Activated B cell treated with CpG ODN at 0.5 μM for 24 hours (primary cell): Measurements from ENCODE around the gene PRKCD. TPM values are rescaled to one million over a fixed set of nuclear protein-coding genes. Genes with fewer than 3 reads are reported as not detected.

Source experiments
- ATAC-seq: fragments of 200-7000 bp; cut with Tn5 transposase; one replicate; pipeline ENCODE4 v1.10.0; 2021; ENCODE audit warnings: low read depth, mild to moderate bottlenecking, moderate library complexity
- CTCF ChIA-PET: fragments of 350-600 bp; sonication (Branson Sonifier 250); formaldehyde crosslinking; loops from one replicate; lab custom pipeline; 2021; ENCODE audit warnings: antibody characterized with exemption; lab: Charles Lee
- POLR2A ChIA-PET: fragments of 350-600 bp; sonication (Branson Sonifier 250); formaldehyde crosslinking; loops from one replicate; lab custom pipeline; 2021; ENCODE audit warnings: antibody characterized with exemption; lab: Charles Lee
- DNase-seq: peaks from one replicate; pipeline ENCODE4 v3.0.0; 2022
- H3K27ac Mint-ChIP-seq: one replicate; pipeline ENCODE4 v1.8.0; 2020; ENCODE audit warnings: mixed read lengths
- H3K27me3 Mint-ChIP-seq: one replicate; pipeline ENCODE4 v1.8.0; 2021; ENCODE audit warnings: mixed read lengths
- H3K36me3 Mint-ChIP-seq: one replicate; pipeline ENCODE4 v1.8.0; 2021; ENCODE audit warnings: low read depth, mixed read lengths
- H3K4me1 Mint-ChIP-seq: one replicate; pipeline ENCODE4 v1.8.0; 2021; ENCODE audit warnings: mixed read lengths
- H3K4me3 Mint-ChIP-seq: one replicate; pipeline ENCODE4 v1.8.0; 2020; ENCODE audit warnings: mild to moderate bottlenecking, mixed read lengths
- H3K9me3 Mint-ChIP-seq: one replicate; pipeline ENCODE4 v1.8.0; 2020; ENCODE audit warnings: mixed read lengths
- intact Hi-C: fragments of 100-400 bp; cut with micrococcal nuclease; formaldehyde crosslinking; loops from one replicate; pipeline ENCODE4 v1.15.1; 2024
- total RNA-seq: library from RNA; stranded (reverse); gene quantifications from 2 replicates; pipeline ENCODE4 v1.2.3, GENCODE V29; 2022
- TF ChIP-seq, protein P1 (sequence below): fragments of 200-600 bp; IDR thresholded peaks from one replicate; pipeline ENCODE4 v1.8.0; 2022; ENCODE audit warnings: antibody characterized with exemption, mild to moderate bottlenecking

PRKCD gene
- total RNA-seq, 1 donor from 2014 or later = 60.4 TPM

GRCh38 chr3:53225651-53226050 lies 64.6 kb downstream of the PRKCD start:
- ATAC-seq (no peak), DNase-seq (no peak)
- intact Hi-C loops = no loop called here
- TF ChIP-seq, protein P1, sequence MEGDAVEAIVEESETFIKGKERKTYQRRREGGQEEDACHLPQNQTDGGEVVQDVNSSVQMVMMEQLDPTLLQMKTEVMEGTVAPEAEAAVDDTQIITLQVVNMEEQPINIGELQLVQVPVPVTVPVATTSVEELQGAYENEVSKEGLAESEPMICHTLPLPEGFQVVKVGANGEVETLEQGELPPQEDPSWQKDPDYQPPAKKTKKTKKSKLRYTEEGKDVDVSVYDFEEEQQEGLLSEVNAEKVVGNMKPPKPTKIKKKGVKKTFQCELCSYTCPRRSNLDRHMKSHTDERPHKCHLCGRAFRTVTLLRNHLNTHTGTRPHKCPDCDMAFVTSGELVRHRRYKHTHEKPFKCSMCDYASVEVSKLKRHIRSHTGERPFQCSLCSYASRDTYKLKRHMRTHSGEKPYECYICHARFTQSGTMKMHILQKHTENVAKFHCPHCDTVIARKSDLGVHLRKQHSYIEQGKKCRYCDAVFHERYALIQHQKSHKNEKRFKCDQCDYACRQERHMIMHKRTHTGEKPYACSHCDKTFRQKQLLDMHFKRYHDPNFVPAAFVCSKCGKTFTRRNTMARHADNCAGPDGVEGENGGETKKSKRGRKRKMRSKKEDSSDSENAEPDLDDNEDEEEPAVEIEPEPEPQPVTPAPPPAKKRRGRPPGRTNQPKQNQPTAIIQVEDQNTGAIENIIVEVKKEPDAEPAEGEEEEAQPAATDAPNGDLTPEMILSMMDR = no peak
- peaks cover 76% of the 10 kb centered on the region for H3K36me3 Mint-ChIP-seq
- H3K4me1 Mint-ChIP-seq = no peaks in the 10 kb centered on the region
- ChIA-PET CTCF (no interaction called here), POLR2A (no interaction called here)
- H3K27ac Mint-ChIP-seq = no peak overlapping the region
- H3K9me3 Mint-ChIP-seq = no peaks in the 10 kb centered on the region
- no peak overlapping the region for H3K4me3 Mint-ChIP-seq
- no peaks in the 10 kb centered on the region for H3K27me3 Mint-ChIP-seq

DNA sequence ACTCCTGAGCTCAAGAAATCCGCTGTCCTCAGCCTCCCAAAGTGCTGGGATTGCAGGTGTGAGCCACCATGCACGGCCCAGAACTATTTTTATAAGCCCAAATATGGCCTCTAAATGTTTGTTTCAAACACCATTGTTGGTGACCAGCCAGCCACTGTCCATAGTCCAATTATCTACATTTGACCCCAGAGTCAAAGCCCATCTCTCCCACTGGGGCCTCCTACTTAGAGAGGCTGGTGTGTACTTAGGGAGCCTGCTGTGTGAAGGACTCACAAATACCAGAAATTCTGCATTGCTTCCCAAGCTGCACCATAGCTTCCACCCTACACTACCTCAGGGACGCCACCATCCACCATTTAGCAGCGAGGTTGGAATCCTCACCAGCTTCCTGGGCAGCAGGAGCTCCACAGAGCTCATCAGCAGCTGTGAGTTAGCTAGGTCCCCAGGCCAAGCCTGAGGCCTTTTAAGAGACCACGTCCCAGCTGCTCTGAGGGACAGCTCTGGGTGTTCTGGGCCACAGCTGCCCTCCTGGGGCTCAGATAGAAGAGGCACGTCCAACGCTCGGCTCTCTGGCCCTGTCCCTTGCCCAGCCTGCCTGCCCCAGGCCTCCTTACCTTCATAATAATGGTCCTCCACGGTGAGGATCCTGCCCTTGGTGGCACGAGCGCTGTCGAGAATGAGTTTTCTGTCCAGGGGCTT lies 65.3 kb downstream of the PRKCD start:
- intact Hi-C loops = no loop called here
- CTCF ChIA-PET = no interaction called here
- Mint-ChIP-seq H3K27me3 (no peaks in the 10 kb centered on the region), H3K4me3 (no peak overlapping the region), H3K27ac (no peak overlapping the region), H3K4me1 (no peaks in the 10 kb centered on the region), H3K9me3 (no peaks in the 10 kb centered on the region), H3K36me3 (peaks cover 79% of the 10 kb centered on the region)
- TF ChIP-seq, protein P1 = no peak
- POLR2A ChIA-PET = no interaction called here
- ATAC-seq = no peak
- DNase-seq = no peak

- POLR2A ChIA-PET = no interaction called here
- H3K4me1 Mint-ChIP-seq = no peaks in the 10 kb centered on the region
- ATAC-seq (no peak), DNase-seq (no peak)
- TF ChIP-seq, protein P1 = no peak
- H3K27ac Mint-ChIP-seq = no peak overlapping the region
- no peaks in the 10 kb centered on the region for H3K27me3 Mint-ChIP-seq
- intact Hi-C loops = no loop called here
- CTCF ChIA-PET = no interaction called here
- H3K36me3 Mint-ChIP-seq = peaks cover 82% of the 10 kb centered on the region
- H3K4me3 Mint-ChIP-seq = no peak overlapping the region
- H3K9me3 Mint-ChIP-seq = no peaks in the 10 kb centered on the region
Measured at GRCh38 chr3:53226841-53227407, 65.9 kb downstream of the PRKCD start.

DNA sequence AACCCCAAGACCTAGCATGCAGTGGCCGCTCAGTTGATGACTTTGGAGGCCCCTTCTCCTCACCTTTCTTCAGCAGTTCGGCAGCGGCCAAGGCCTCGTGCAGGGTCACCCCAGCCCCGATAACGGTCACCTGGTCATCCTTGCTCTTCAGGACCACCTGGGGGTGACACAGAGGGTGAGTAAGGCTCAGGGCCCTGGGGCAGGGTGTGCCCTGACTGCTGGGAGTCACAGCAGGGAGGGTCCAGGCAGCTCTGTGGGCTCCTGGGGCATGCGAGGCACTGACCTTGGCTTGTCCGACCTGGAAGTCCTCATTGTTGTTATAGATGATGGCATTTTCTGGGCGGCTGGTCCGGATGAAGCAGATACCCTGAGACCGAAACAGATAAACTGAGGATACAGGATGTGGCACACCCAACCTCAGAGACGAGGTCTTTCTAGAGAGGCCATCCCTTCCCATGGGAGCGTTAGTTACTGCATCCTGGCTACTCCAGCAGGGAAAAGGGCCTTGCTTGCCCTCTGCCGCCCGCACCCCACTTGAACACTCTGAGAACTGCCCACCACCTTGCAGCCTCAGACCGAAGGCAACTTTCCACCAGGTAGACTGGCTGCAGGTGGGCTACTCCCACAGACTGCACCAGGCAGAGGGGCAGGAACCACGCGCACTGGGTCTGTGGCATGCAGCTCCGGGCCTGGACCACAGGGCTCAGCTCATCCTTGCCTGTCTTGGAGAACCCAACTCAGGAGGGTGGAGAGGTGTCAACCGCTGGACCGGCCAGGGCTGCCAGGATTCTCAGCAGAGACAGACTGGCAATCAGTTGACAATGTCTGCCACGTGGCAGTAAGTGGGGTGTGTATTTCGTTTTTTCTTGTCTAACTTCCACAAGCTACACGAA lies 67.2 kb downstream of the PRKCD start:
- Mint-ChIP-seq H3K4me1 (no peaks in the 10 kb centered on the region), H3K27ac (no peak overlapping the region), H3K4me3 (no peak overlapping the region), H3K36me3 (peaks cover 87% of the 10 kb centered on the region), H3K9me3 (no peaks in the 10 kb centered on the region), H3K27me3 (no peaks in the 10 kb centered on the region)
- intact Hi-C loops = no loop called here
- CTCF ChIA-PET = no interaction called here
- no peak for ATAC-seq
- POLR2A ChIA-PET = no interaction called here
- TF ChIP-seq, protein P1 = no peak
- DNase-seq = no peak

DNA sequence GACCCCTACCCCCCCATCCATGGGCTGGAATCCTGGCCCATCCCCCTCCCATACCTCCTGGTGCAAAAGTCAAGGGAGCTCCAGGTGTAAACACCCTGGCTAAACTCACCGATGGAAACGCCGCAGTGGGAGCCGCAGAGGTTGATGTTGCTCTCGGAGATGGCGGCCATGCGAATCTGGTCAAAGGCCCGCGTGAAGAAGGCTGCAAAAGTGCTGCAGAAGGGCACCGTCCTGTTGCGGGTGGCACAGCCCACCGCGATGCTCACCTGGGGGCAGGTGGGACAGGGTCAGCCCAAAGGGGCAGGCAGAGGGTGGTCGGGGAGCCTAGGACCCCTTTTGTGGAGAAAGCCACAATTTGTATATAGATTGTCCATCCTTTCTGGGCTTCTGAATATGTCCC lies 68.2 kb downstream of the PRKCD start:
- intact Hi-C loops = no loop called here
- H3K9me3 Mint-ChIP-seq = no peaks in the 10 kb centered on the region
- no peaks in the 10 kb centered on the region for H3K27me3 Mint-ChIP-seq
- H3K27ac Mint-ChIP-seq = no peak overlapping the region
- ChIA-PET CTCF (no interaction called here), POLR2A (no interaction called here)
- no peaks in the 10 kb centered on the region for H3K4me1 Mint-ChIP-seq
- no peak for ATAC-seq
- no peak overlapping the region for H3K4me3 Mint-ChIP-seq
- DNase-seq = no peak
- H3K36me3 Mint-ChIP-seq = peaks cover 87% of the 10 kb centered on the region
- TF ChIP-seq, protein P1 = no peak
